K562 (cell line): Measurements from ENCODE around the gene COL5A3. TPM values are rescaled to one million over a fixed set of nuclear protein-coding genes. Genes with fewer than 3 reads are reported as not detected.

Source experiments
- CLOCK ChIP-seq: fragments of 250-450 bp; sonication (Bioruptor Pico); IDR thresholded peaks from 2 replicates; pipeline ENCODE4 v1.4.0; 2020; ENCODE audit warnings: mild to moderate bottlenecking, moderate library complexity, borderline replicate concordance
- ESRRB ChIP-seq: fragments of 250-450 bp; sonication (Bioruptor Pico); IDR thresholded peaks from 2 replicates; pipeline ENCODE4 v1.5.0; 2020; ENCODE audit warnings: mild to moderate bottlenecking, moderate library complexity, borderline replicate concordance
- FUS ChIP-seq: fragments of 200-400 bp; formaldehyde crosslinking; optimal IDR thresholded peaks from 2 replicates; pipeline ENCODE3; 2017; ENCODE audit warnings: low read depth, low read length
- HNRNPL ChIP-seq: fragments of 200-400 bp; formaldehyde crosslinking; IDR thresholded peaks from 2 replicates; pipeline ENCODE4 v1.6.1; 2017; ENCODE audit warnings: low read depth, mild to moderate bottlenecking, low read length
- HOMEZ ChIP-seq: fragments of 250-450 bp; sonication (Bioruptor Pico); IDR thresholded peaks from 2 replicates; pipeline ENCODE4 v1.4.0; 2020; ENCODE audit warnings: mild to moderate bottlenecking, moderate library complexity
- L3MBTL2 ChIP-seq: fragments of 450-650 bp; IDR thresholded peaks from 2 replicates; pipeline ENCODE4 v1.6.1; 2016; ENCODE audit warnings: mild to moderate bottlenecking, moderate library complexity
- SMAD2 ChIP-seq: fragments of 150-350 bp; IDR thresholded peaks from 2 replicates; pipeline ENCODE4 v1.6.1; 2014; ENCODE audit warnings: low read depth, mild to moderate bottlenecking, low read length
- SOX6 ChIP-seq: fragments of 450-650 bp; IDR thresholded peaks from 2 replicates; pipeline ENCODE4 v1.6.1; 2014; ENCODE audit warnings: mild to moderate bottlenecking
- TEAD1 ChIP-seq, 2 experiments: fragments of 450-650 bp in 1 of 2; sonication (generic) in 1 of 2; formaldehyde crosslinking; IDR thresholded peaks; 2 replicates each; pipeline versions ENCODE4 v1.4.0 to v1.8.0; 2020 to 2022; ENCODE audit warnings: mild to moderate bottlenecking in 2 of 2, missing genetic modification reagents in 1 of 2
- ZBTB40 ChIP-seq, 2 experiments: fragments of 450-650 bp in 1 of 2; sonication (generic) in 1 of 2; formaldehyde crosslinking in 1 of 2; IDR thresholded peaks; 2 replicates each; pipeline versions ENCODE4 v1.7.1 to v1.9.0; 2016 to 2022; ENCODE audit warnings: inconsistent platforms in 1 of 2, mild to moderate bottlenecking in 1 of 2, missing genetic modification reagents in 1 of 2
- ZBTB43 ChIP-seq: sonication (generic); formaldehyde crosslinking; IDR thresholded peaks from 2 replicates; pipeline ENCODE4 v1.8.0; 2023; ENCODE audit warnings: mild to moderate bottlenecking, missing genetic modification reagents
- ZNF124 ChIP-seq: sonication (generic); formaldehyde crosslinking; IDR thresholded peaks from 2 replicates; pipeline ENCODE4 v1.8.1; 2022; ENCODE audit warnings: missing genetic modification reagents
- ZNF354B ChIP-seq: fragments of 250-450 bp; sonication (Bioruptor Pico); IDR thresholded peaks from 2 replicates; pipeline ENCODE4 v1.4.0; 2020
- ZNF511 ChIP-seq: sonication (generic); formaldehyde crosslinking; IDR thresholded peaks from 2 replicates; pipeline ENCODE4 v1.8.0; 2022; ENCODE audit warnings: mild to moderate bottlenecking, missing genetic modification reagents
- polyA plus RNA-seq, 8 experiments: library from polyadenylated mRNA; depleted of rRNA in 4 of 8; stranded (reverse) in 5 of 8; unstranded in 3 of 8; fragments of >200 nt; fragmentation: Nextera tagmentation in 2 of 8; fragmentation: Illumina TruSeq in 1 of 8; extraction: Ambion mirVana in 2 of 8; extraction: Trizol in 1 of 8; gene quantifications; 2 replicates each; pipeline versions ENCODE4 v1.2.1 to v1.2.3, GENCODE V29; 2011 to 2014; ENCODE audit warnings: inconsistent platforms in 1 of 8, missing spikeins in 1 of 8
- total RNA-seq, 7 experiments: library from RNA; depleted of rRNA in 6 of 7; stranded (reverse); fragments of >200 nt in 6 of 7; fragmentation: Illumina TruSeq in 2 of 7; extraction: Trizol in 2 of 7; gene quantifications; 2 replicates each; pipeline versions ENCODE4 v1.2.1 to v1.2.3, GENCODE V29; 2011 to 2021; ENCODE audit warnings: low replicate concordance in 1 of 7

COL5A3 gene
- total and polyA plus RNA-seq, 9 of the 15 experiments (the other 6 are each of a cell fraction or from before 2014, with no cell fraction given) = 0.01 to 0.02 TPM; not detected in 7

GRCh38 chr19:9969688-9969975, 40.7 kb downstream of the COL5A3 start (continued):
- TF ChIP-seq CLOCK (CRISPR knock-in tag) = no peak
- no peak for TF ChIP-seq FUS
- TF ChIP-seq ZBTB43 = no peak
- TF ChIP-seq ZNF354B (CRISPR knock-in tag) = no peak
- no peak for TF ChIP-seq ESRRB (CRISPR knock-in tag)
- TF ChIP-seq HOMEZ = no peak
- TF ChIP-seq L3MBTL2 = no peak
- no peak for TF ChIP-seq ZBTB40 (IDR thresholded peaks at IDR 0.05)
- no peak for TF ChIP-seq ZBTB40 (CRISPR knock-in tag; IDR thresholded peaks at IDR 0.05)
- TF ChIP-seq SOX6 = no peak
- no peak for TF ChIP-seq ZNF124 (CRISPR knock-in tag)
- TF ChIP-seq ZNF511 = no peak
- no peak for TF ChIP-seq HNRNPL
- TF ChIP-seq TEAD1 (CRISPR knock-in tag; IDR thresholded peaks at IDR 0.05) = no peak
- TF ChIP-seq SMAD2 = no peak
